ENCODE results near the gene ZBTB20.

Gene ZBTB20

GRCh38 chr3:114741066-114741465, 406.0 kb downstream of the ZBTB20 start:
- H3K4me3 ChIP-seq (ENCODE audit: low read length), result no peak overlapping the region
- TF ChIP-seq ZNF274 (IDR thresholded peaks at IDR 0.05; ENCODE audit: low read depth, low read length), result no peak

GRCh38 chr3:114739627-114740026, 407.5 kb downstream of the ZBTB20 start:
- TF ChIP-seq ZNF274 (IDR thresholded peaks at IDR 0.05; ENCODE audit: low read depth, low read length), result no peak
- no peak overlapping the region for H3K4me3 ChIP-seq (ENCODE audit: low read length)

DNA sequence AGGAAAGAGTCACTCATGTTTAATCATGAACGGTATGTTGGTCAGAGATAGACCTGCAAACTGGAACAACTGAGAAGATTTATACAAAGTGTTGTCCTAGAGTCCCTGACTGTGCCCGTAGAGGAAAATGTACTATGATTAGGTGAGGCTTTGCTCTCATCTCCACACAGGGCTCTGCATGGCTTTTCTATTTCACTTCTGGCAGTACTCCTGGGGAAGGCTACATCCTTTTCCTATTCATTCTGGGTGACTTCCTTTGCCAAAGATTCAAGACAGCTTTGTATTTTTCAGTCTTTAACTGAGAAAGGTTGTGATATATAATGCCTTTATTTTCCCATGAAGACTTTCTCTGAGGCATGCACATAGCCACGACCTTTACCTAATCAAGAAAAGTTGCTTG, 414.7 kb downstream of the ZBTB20 start:
- TF ChIP-seq ZNF274 (IDR thresholded peaks at IDR 0.05; ENCODE audit: low read depth, low read length), result no peak
- H3K4me3 ChIP-seq (ENCODE audit: low read length), result no peak overlapping the region

DNA sequence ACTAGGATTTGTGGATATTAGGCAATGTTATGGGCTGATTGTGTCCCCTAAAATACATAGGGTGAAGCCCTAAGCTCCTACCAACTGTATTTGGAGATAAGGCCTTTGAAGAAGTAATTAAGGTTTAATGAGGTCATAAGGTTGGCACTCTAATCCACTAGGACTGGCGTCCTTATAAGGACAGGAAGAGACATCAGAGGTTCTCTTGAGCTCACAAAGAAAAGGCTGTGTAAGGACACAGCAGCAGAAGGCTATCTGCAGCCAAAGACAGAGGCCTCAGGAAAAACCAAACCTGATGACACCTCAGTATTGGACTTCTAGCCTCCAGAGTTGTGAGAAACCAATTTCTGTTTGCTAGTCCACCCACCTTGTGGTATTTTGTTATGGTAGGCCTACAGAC, 416.7 kb downstream of the ZBTB20 start:
- TF ChIP-seq ZNF274 (IDR thresholded peaks at IDR 0.05; ENCODE audit: low read depth, low read length), result no peak
- no peak overlapping the region for H3K4me3 ChIP-seq (ENCODE audit: low read length)

- no peak for TF ChIP-seq ZNF274 (IDR thresholded peaks at IDR 0.05; ENCODE audit: low read depth, low read length)
- no peak overlapping the region for H3K4me3 ChIP-seq (ENCODE audit: low read length)
These were observed 419.7 kb downstream of the ZBTB20 start for GRCh38 chr3:114727373-114727772.

DNA sequence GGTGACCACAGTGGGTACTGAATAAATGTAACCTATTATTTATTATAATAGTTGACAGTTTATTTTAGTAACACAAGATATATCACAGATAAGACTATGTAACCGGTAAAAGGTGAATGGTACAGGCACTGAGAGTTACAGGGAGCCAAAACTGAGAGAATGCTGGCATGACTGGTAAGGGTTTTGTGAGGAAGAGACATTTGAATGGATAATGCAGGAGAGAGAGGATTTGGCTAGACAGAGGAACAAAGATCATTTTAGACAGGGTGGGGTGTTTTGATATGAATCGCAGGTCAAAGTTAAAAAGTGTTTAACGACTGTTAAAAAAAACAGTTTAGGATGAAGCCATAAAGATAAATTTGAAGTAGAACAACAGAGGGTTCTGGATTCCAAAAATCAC, 421.1 kb downstream of the ZBTB20 start:
- H3K4me3 ChIP-seq (ENCODE audit: low read length), result no peak overlapping the region
- no peak for TF ChIP-seq ZNF274 (IDR thresholded peaks at IDR 0.05; ENCODE audit: low read depth, low read length)

DNA sequence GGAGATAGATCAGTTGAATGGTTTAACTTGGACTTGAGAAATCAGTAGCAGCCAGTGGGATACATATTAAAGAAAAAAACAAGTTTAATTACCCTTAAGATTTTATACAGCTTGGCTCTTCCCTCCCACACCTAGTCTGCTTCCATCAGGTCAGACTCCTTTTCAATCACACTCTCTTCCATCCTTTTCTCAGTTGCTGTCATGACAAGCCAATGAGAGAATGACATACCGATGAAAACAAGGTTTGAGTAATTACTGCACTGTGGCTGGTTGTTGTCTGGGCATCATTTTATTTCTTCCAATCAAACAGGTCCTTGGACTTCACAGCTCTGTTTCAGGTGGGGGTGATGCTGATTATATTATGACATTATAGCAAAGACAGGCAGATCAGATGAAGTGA, 424.6 kb downstream of the ZBTB20 start:
- no peak overlapping the region for H3K4me3 ChIP-seq (ENCODE audit: low read length)
- no peak for TF ChIP-seq ZNF274 (IDR thresholded peaks at IDR 0.05; ENCODE audit: low read depth, low read length)

DNA sequence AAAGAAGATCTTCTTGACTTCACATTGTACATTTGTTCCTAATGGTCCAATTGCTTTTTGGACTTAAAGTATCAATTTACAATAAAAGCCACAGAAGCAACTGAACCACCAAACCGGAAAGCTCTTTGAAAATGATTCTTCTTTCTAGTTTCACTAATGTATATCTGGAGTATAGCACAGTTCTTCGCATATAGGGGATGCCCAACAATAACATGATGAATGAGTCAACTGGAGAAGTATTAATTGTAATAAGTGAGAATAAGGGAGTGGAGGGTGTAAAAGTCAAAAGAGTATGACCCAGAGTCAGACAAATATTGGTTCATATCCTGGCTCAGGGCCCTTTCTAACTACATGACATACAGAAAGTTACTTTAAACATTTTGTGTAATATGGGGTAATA, 425.2 kb downstream of the ZBTB20 start:
- no peak for TF ChIP-seq ZNF274 (IDR thresholded peaks at IDR 0.05; ENCODE audit: low read depth, low read length)
- no peak overlapping the region for H3K4me3 ChIP-seq (ENCODE audit: low read length)

DNA sequence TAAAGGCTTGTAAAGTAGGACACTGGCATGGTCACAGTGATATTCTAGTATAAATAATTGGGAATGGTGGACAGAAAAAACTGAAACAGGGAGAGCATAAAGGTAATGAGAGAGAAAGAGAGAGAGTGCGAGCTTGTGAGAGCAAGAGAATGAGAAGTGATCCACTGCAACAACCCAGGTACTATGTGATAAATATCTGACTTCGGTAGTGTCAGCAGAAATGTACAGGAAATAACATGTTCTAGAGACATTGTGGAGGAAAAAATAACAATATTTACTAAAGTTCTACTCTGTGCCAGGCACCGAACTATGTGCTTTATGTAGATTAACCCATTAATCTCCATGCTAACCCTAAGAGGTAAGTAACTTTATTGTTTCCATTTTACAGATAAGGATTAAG, 425.9 kb downstream of the ZBTB20 start:
- no peak overlapping the region for H3K4me3 ChIP-seq (ENCODE audit: low read length)
- no peak for TF ChIP-seq ZNF274 (IDR thresholded peaks at IDR 0.05; ENCODE audit: low read depth, low read length)

GRCh38 chr3:114718898-114719210, 428.2 kb downstream of the ZBTB20 start:
- no peak overlapping the region for H3K4me3 ChIP-seq (ENCODE audit: low read length)
- TF ChIP-seq ZNF274 (IDR thresholded peaks at IDR 0.05; ENCODE audit: low read depth, low read length), result no peak

- TF ChIP-seq ZNF274 (IDR thresholded peaks at IDR 0.05; ENCODE audit: low read depth, low read length), result no peak
These were observed 428.8 kb downstream of the ZBTB20 start for GRCh38 chr3:114718071-114718897.

GRCh38 chr3:114716916-114717315, 430.2 kb downstream of the ZBTB20 start:
- H3K4me3 ChIP-seq (ENCODE audit: low read length), result no peak overlapping the region

More at GRCh38 chr3:114718071-114718897, 428.8 kb downstream of the ZBTB20 start:
- no peak overlapping the region for H3K4me3 ChIP-seq (ENCODE audit: low read length)

GRCh38 chr3:114716126-114716525, 431.0 kb downstream of the ZBTB20 start:
- no peak for TF ChIP-seq ZNF274 (IDR thresholded peaks at IDR 0.05; ENCODE audit: low read depth, low read length)
- H3K4me3 ChIP-seq (ENCODE audit: low read length), result no peak overlapping the region

More at GRCh38 chr3:114716916-114717315, 430.2 kb downstream of the ZBTB20 start:
- no peak for TF ChIP-seq ZNF274 (IDR thresholded peaks at IDR 0.05; ENCODE audit: low read depth, low read length)

- TF ChIP-seq ZNF274 (IDR thresholded peaks at IDR 0.05; ENCODE audit: low read depth, low read length), result no peak
- no peak overlapping the region for H3K4me3 ChIP-seq (ENCODE audit: low read length)
These were observed 432.1 kb downstream of the ZBTB20 start for GRCh38 chr3:114714957-114715460.

GRCh38 chr3:114714237-114714636, 432.9 kb downstream of the ZBTB20 start:
- TF ChIP-seq ZNF274 (IDR thresholded peaks at IDR 0.05; ENCODE audit: low read depth, low read length), result no peak

More at GRCh38 chr3:114714237-114714636, 432.9 kb downstream of the ZBTB20 start:
- no peak overlapping the region for H3K4me3 ChIP-seq (ENCODE audit: low read length)

Measured in GM08714 (cell line).